HG02970 (cell line): ENCODE results near the gene ZNF407.
"Not testable (repeated sequence)": the region's sequence is repeated elsewhere in the genome, so short reads cannot be mapped to it uniquely, and the experiment has no call there.

Experiments
- ATAC-seq: cut with Tn5 transposase; IDR thresholded peaks from one replicate; pipeline ENCODE4 v1.9.1; 2021; ENCODE audit warnings: mild to moderate bottlenecking, moderate library complexity, moderate number of reproducible peaks; ENCODE audit not compliant: unreplicated experiment, low FRiP score

ZNF407 gene

DNA sequence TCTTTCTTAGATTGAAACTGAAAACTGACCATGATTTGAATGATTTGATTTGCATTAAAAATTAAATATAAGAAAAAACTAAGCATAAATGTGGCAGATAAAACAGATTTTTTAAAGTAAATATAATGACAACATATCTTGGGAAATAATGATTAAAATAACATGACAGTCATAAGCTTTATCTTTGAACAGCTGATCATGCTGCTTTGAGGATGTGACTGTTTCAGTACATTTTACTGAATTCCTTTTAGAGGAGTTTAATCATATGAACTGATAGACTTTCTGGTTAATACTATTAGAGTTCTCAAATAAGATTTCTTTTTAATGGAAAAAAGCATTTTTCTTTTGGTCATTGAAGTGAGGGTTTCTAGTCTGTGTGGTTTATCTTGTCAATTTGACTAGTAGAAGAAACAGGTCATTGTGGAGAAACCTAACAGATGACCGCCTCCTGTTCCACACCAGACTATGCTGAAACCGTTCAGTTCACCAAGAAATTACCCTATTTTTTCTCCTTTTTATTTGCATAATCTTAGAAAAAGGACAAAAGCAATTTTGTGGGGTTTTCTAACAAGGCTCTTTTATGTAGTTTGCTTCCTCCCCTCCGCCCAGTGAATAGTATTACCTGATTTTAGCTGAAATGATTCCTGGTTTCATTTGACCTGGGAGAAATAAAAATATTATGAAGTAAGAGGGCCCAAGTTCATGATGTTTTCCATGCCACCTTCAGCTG lies 349.1 kb downstream of the ZNF407 start:
- ATAC-seq = no peak

DNA sequence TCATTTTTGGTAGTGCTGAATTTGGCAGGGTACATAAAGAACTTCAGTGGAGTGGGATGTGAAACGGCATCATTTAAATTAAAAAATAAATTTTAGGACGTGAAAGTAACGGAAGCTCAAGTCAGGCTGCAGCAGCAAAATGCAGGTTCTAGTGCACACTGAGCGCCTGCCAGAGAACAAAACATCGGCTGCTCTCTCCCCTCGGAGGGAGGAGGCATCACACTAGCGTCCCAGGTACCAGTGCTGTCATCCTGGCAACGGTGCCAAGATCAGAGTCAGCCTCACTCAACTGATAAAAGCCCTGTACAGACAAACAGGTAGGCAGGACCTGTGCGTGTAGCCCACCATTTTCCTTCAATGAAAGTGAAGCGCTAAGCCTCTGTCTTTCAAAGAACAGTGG lies 349.7 kb downstream of the ZNF407 start:
- ATAC-seq = no peak

GRCh38 chr18:74947875-74948274 lies 350.2 kb downstream of the ZNF407 start:
- no peak for ATAC-seq

GRCh38 chr18:74949611-74950010 lies 351.9 kb downstream of the ZNF407 start:
- ATAC-seq = no peak

DNA sequence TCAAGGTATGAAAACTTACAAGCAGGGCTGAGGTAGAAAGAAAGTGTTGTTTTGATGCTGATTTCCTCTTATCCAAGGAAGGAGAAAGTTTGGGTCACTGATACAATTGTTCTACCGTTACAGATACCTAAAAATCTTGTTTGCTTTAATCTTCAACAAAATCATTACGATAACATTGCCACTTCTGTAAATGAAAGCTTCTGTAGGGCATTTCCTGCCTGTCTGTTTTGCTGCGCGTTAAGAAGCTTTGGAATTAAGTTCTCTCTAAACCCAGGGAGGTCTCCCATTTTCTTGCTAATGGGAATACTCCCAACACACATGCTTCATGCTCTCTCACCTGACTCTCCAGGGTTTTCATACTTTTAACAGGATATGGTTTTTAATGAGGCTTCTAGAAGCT lies 352.8 kb downstream of the ZNF407 start:
- no peak for ATAC-seq

DNA sequence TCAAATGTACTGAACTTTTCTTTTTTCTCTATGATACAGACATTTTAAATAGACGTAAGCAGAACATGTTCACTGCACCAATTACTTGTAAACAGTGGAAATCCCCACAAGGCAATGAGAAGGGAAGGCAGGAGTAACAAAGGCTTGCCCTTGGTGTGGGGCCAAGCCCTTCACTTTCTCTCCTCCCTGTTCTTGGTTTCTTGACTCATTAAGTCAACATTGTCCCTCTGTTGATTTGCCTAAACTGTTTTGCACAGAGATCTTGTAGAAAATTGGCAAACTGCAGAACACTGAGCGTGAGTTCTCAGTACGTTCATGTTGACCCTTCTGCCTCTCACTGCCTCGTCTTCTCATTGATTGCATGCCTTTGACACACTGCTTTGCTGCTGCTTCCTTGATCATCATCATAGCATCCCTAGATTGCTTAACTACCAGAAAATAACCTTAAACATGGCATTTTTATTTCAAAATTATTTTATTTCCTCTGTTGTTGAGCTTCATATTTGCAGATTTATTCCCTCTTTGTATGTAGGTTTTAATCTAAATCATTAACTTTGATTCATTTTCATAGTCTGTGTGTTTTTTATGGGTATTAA lies 353.6 kb downstream of the ZNF407 start:
- peak; percentile 73 for ATAC-seq

DNA sequence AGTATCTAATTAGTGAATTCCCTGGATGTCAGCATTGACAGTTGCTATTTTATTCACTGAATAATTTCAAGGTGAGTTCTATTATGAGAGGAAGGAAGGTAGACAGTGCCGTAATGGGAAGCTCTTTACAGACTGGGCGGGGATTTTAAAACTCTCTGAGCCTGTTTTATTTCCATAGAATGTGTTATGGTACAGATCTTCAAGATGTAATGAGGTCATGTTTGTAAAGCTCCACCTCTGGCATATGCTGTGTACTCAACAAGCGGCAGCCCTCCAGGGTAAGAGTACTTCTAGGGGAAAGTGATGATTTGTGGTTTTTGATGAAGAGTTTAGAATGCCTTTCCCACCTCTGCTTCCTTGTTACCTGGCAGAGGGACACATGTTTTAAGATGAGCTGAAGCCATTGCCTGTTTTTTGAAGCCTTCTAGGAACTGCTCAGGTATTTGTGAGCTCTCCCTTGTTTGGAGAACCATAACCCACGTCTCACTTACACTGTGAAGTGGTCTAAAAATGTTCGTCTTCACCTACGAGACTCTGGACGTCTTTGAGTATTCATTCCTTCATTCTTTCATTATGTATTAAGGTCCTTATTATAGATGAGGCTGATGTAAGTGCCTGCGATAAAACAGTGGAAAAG lies 360.0 kb downstream of the ZNF407 start:
- ATAC-seq = no peak

GRCh38 chr18:74959216-74959615 lies 361.5 kb downstream of the ZNF407 start:
- no peak for ATAC-seq

- ATAC-seq = no peak
Measured at GRCh38 chr18:74961596-74961995, 363.9 kb downstream of the ZNF407 start.

GRCh38 chr18:74963820-74964446 lies 366.3 kb downstream of the ZNF407 start:
- ATAC-seq = no peak

- ATAC-seq = no peak
Measured at GRCh38 chr18:74965682-74966081, 368.0 kb downstream of the ZNF407 start.

DNA sequence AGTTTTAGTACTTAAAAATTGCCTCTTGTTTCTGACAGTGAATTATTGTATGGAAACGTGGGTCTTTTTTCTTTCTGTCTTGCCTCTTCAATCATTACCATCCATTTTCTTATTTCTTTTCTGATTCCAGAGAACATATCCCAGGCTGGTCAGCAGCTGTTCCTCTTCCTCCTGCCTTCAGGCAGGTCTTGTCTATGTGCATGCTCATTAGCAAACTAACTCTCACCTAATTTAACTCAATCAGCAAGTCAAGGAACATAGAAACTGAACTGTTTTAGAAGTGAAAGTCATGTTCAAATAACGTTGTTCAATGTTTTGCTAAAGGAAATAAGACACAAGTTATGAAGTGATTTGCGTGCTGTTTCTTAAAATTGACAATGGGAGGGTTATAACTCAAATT lies 369.8 kb downstream of the ZNF407 start:
- ATAC-seq = no peak

GRCh38 chr18:74967979-74968378 lies 370.3 kb downstream of the ZNF407 start:
- ATAC-seq = no peak

- not testable (repeated sequence) for ATAC-seq
Measured at GRCh38 chr18:74971358-74971757, 373.7 kb downstream of the ZNF407 start.

GRCh38 chr18:74971776-74972175 lies 374.1 kb downstream of the ZNF407 start:
- not testable (repeated sequence) for ATAC-seq

GRCh38 chr18:74972354-74972753 lies 374.7 kb downstream of the ZNF407 start:
- ATAC-seq = no peak

GRCh38 chr18:74975001-74975400 lies 377.3 kb downstream of the ZNF407 start:
- no peak for ATAC-seq

DNA sequence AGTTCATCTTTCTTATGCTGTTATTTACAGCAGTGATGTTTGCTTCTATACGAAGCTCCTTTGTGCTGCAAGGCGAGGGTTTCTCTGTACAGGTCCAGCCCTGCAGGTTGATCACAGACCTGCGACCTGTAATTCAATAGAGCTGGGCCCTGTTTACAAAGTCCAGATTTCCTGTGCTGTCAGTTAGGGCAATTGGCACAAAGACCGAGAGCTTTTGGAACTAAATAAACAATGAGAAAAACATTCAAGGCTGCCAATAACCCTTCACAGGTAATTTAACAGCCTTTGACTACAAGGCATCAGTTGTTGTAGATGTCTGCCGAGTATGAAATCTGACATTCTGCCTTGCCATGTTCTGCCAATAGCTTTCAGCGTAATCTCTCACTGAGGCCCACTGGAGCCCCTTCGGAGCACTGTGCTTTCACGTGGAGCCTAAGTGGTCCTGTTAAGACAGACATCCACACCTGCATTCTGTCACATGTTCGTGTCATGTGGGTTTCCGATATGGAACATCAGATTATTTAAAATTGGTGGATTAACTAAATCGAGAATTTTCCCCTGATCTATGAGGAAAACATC lies 378.8 kb downstream of the ZNF407 start:
- ATAC-seq = no peak

- ATAC-seq = no peak
Measured at GRCh38 chr18:74977041-74977440, 379.4 kb downstream of the ZNF407 start.

- no peak for ATAC-seq
Measured at GRCh38 chr18:74980669-74981068, 383.0 kb downstream of the ZNF407 start.

DNA sequence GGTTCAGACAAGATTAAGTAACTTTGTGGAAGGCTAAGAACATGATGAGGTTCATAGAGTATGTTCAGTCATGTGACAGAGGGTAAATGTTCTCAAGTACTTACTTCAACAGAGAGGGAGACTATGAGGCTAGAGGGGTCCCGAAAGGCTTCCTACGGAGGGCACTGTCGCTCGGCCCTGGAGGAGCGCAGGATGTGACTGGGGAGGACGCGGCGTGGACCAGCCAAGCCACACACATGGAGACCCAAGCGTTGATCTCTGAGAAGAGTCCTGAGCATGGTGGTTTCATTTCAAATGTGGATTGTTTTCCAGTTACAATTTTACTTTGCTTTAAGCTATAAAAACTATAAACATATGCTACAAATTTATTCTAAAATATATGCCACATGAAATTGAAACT lies 383.8 kb downstream of the ZNF407 start:
- ATAC-seq = no peak
